ENCODE data around the gene ENPP1.

The ENPP1 gene

GRCh38 chr6:131937703-131938631, 130.1 kb downstream of the ENPP1 start:
- H3K27ac ChIP-seq, result no peak overlapping the region
- DNase-seq (ENCODE audit: low read depth, low spot score), result no peak

All from epithelial cell of prostate (primary cell).